ENCODE measurements around the gene TRIM47. TPM values are rescaled to one million over a fixed set of nuclear protein-coding genes. Genes with fewer than 3 reads are reported as not detected.

TRIM47 gene
- total and polyA plus RNA-seq, 2 experiments from 2014 or later = 7.2 to 9.9 TPM

GRCh38 chr17:75920045-75920560 lies 41.7 kb upstream of the TRIM47 start:
- H2AFZ ChIP-seq = no peak overlapping the region
- H3K4me3 ChIP-seq = no peak overlapping the region
- no peaks in the 10 kb centered on the region for H3K36me3 ChIP-seq (ENCODE audit: insufficient read depth)
- DNase-seq (ENCODE audit: low spot score) = no peak
- H3K27me3 Mint-ChIP-seq (ENCODE audit: insufficient read depth, low read depth, poor library complexity) = peaks cover 13% of the 10 kb centered on the region
- TF ChIP-seq POLR2AphosphoS5 (IDR thresholded peaks at IDR 0.05; ENCODE audit: low read depth) (no peak), ZNF331 (CRISPR knock-in tag; IDR thresholded peaks at IDR 0.05; ENCODE audit: low read depth) (no peak), REST (IDR thresholded peaks at IDR 0.05; ENCODE audit: unreplicated experiment) (no peak), EZH2 (IDR thresholded peaks at IDR 0.05; ENCODE audit: low read depth, unreplicated experiment) (no peak), EZH2phosphoT487 (IDR thresholded peaks at IDR 0.05; ENCODE audit: unreplicated experiment) (no peak), NANOG (IDR thresholded peaks at IDR 0.05; ENCODE audit: borderline replicate concordance) (no peak), CREB1 (CRISPR knock-in tag; IDR thresholded peaks at IDR 0.05; ENCODE audit: low read depth) (no peak), ETS1 (IDR thresholded peaks at IDR 0.05) (no peak), ZNF114 (CRISPR knock-in tag; IDR thresholded peaks at IDR 0.05) (no peak), CTCF (conservative IDR thresholded peaks at IDR 0.05; ENCODE audit: low read depth in 2 of 2) (no peak)
- H3K27me3 ChIP-seq (ENCODE audit: insufficient read depth) = no peaks in the 10 kb centered on the region
- H3K4me2 ChIP-seq = no peak overlapping the region
- no peaks in the 10 kb centered on the region for H4K20me1 ChIP-seq (replicated peaks; ENCODE audit: insufficient read depth)
- no peaks in the 10 kb centered on the region for H3F3A ChIP-seq (replicated peaks; ENCODE audit: low read depth)
- no peak overlapping the region for H3K27ac Mint-ChIP-seq
- H3K9me2 ChIP-seq (ENCODE audit: insufficient read depth) = no peaks in the 10 kb centered on the region
- no peak; the same call in 2 of the 3 replicates for ATAC-seq
- no peak overlapping the region for H3K27ac ChIP-seq (ENCODE audit: low read depth)
- H3K4me3 Mint-ChIP-seq = no peak overlapping the region
- H3K9me3 Mint-ChIP-seq = no peaks in the 10 kb centered on the region
- peaks cover 7% of the 10 kb centered on the region for H3K36me3 Mint-ChIP-seq (ENCODE audit: low read depth)
- no peaks in the 10 kb centered on the region for H3K79me2 ChIP-seq (replicated peaks; ENCODE audit: insufficient read depth)
- H3K4me1 ChIP-seq (ENCODE audit: insufficient read depth) = no peaks in the 10 kb centered on the region
- no peaks in the 10 kb centered on the region for H3K4me1 Mint-ChIP-seq

Measured in GM23338 (cell line).